Ovary (tissue), 3 donors: ENCODE measurements around the gene RNF166.

Source experiments
- CTCF ChIP-seq, 3 donors: fragments of 450-650 bp in 2 of 3; fragments of 200-600 bp in 1 of 3; IDR thresholded peaks; one replicate each; pipeline versions ENCODE4 v1.5.1 to v1.8.0; 2016 to 2022; ENCODE audit warnings: antibody characterized with exemption in 3 of 3, mild to moderate bottlenecking in 1 of 3
- EP300 ChIP-seq: sonication (generic); formaldehyde crosslinking; IDR thresholded peaks from one replicate; pipeline ENCODE4 v1.6.1; 2017; ENCODE audit warnings: antibody characterized with exemption
- POLR2A ChIP-seq: fragments of 450-650 bp; IDR thresholded peaks from one replicate; pipeline ENCODE4 v1.6.1; 2017; ENCODE audit warnings: antibody characterized with exemption, mild to moderate bottlenecking, moderate library complexity
- donor health status: DM: no; HTN: no; CAD: no.

DNA sequence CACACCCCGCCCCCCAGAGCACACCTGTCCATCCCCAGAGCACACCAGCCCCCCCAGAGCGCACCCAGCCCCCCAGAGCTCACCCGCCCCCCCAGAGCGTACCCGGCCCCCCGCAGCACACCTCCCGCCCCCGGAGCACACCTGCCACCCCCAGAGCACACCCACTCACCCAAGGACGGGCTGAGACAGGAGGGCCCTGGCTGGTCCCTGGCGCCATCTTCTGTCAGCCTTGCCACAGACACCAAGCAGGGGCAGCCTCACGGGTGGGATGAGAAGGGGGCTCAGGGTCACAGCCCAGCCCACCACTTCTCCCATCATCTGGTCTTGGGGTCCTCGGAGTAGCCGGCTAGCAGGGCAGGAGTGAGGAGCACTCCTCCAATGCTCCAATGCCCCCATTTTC is 47.0 kb upstream of the RNF166 start:
- TF ChIP-seq CTCF (IDR thresholded peaks at IDR 0.05), result no peak
- TF ChIP-seq POLR2A, result no peak
- TF ChIP-seq EP300, result no peak
